ENCODE data around the gene SLC5A7. TPM values are rescaled to one million over a fixed set of nuclear protein-coding genes. Genes with fewer than 3 reads are reported as not detected.

Gene SLC5A7
- total RNA-seq, 2 donors from 2014 or later: 0.42 TPM; not detected in 1

DNA sequence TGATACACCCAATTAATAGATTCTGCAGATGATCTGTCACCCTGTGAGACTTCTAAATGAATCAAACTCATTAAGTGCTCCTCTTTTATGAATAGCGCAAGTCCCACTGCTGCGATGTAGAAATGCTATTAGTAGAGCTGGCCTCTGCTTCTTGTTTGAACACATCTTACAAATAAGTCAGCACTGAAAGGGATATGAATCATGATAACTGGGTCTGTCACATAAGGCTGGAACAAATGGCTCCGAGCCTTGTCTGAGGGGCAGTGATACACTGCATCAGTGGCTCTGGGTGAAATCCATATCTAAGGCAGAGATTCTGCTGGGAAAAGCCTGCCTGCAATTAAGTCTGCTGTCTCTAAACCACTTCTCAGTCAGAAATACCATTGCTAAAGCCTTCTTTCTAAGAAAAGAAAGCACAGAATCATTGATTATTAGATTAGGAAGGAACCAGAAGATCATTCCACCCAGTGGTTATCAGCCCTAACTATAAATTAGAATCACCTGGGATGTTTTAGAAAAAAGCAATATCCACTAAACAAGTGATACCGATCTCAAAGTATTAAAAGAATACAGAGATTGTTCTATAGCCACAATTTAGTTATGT, 75.2 kb downstream of the SLC5A7 start:
- Histone ChIP-seq H3K36me3 (no peaks in the 10 kb centered on the region), H3K4me1 (no peaks in the 10 kb centered on the region), H3K4me3 (no peak overlapping the region), H3K27ac (no peak overlapping the region), H3K9me3 (no peaks in the 10 kb centered on the region), H3K9ac (ENCODE audit: low read depth in 2 of 2, low read length in 2 of 2) (no peak overlapping the region), H3K27me3 (no peaks in the 10 kb centered on the region)
- TF ChIP-seq, protein P1, sequence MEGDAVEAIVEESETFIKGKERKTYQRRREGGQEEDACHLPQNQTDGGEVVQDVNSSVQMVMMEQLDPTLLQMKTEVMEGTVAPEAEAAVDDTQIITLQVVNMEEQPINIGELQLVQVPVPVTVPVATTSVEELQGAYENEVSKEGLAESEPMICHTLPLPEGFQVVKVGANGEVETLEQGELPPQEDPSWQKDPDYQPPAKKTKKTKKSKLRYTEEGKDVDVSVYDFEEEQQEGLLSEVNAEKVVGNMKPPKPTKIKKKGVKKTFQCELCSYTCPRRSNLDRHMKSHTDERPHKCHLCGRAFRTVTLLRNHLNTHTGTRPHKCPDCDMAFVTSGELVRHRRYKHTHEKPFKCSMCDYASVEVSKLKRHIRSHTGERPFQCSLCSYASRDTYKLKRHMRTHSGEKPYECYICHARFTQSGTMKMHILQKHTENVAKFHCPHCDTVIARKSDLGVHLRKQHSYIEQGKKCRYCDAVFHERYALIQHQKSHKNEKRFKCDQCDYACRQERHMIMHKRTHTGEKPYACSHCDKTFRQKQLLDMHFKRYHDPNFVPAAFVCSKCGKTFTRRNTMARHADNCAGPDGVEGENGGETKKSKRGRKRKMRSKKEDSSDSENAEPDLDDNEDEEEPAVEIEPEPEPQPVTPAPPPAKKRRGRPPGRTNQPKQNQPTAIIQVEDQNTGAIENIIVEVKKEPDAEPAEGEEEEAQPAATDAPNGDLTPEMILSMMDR (IDR thresholded peaks at IDR 0.05): no peak
- no peak for DNase-seq
- intact Hi-C loops (cut with DNase I): no loop called here

Other genes with a start within 250 kb of the SLC5A7 start
- gene RGPD4, start 159.6 kb upstream of the SLC5A7 start, total RNA-seq: under 1 TPM in 1 of 2 donors, not detected in 1; 0.24 TPM